Dermis blood vessel endothelial cell (primary cell): ENCODE results near the gene FMO3. TPM values are rescaled to one million over a fixed set of nuclear protein-coding genes. Genes with fewer than 3 reads are reported as not detected.

Experiments
- DNase-seq: peaks from one replicate; pipeline ENCODE4 v3.0.0; 2010
- total RNA-seq: library from RNA; depleted of rRNA; stranded (reverse); fragments of >200 nt; gene quantifications from 2 replicates; pipeline ENCODE4 v1.2.3, GENCODE V29; 2014

Gene FMO3
- total RNA-seq, 1 donor from 2014 or later: not detected

- no peak for DNase-seq
Observed at GRCh38 chr1:171117085-171117484, 26.4 kb downstream of the FMO3 start.

GRCh38 chr1:171119648-171120047 is 28.9 kb downstream of the FMO3 start:
- DNase-seq: no peak

GRCh38 chr1:171122299-171122698 is 31.6 kb downstream of the FMO3 start:
- no peak for DNase-seq

- DNase-seq: no peak
Observed at GRCh38 chr1:171122893-171123292, 32.2 kb downstream of the FMO3 start.

- no peak for DNase-seq
Observed at GRCh38 chr1:171126504-171126903, 35.8 kb downstream of the FMO3 start.

- DNase-seq: no peak
Observed at GRCh38 chr1:171127099-171127498, 36.4 kb downstream of the FMO3 start.

GRCh38 chr1:171127501-171127900 is 36.8 kb downstream of the FMO3 start:
- no peak for DNase-seq

- no peak for DNase-seq
Observed at GRCh38 chr1:171128463-171128862, 37.8 kb downstream of the FMO3 start.

- no peak for DNase-seq
Observed at GRCh38 chr1:171134204-171134923, 43.7 kb downstream of the FMO3 start.

GRCh38 chr1:171137580-171137979 is 46.9 kb downstream of the FMO3 start:
- DNase-seq: no peak

- peak; percentile 27 for DNase-seq
Observed at GRCh38 chr1:171138980-171139379, 48.3 kb downstream of the FMO3 start.

- no peak for DNase-seq
Observed at GRCh38 chr1:171139890-171140289, 49.2 kb downstream of the FMO3 start.

- no peak for DNase-seq
Observed at GRCh38 chr1:171140401-171140800, 49.7 kb downstream of the FMO3 start.

GRCh38 chr1:171140956-171141687 is 50.4 kb downstream of the FMO3 start:
- DNase-seq: no peak

- DNase-seq: peak; percentile 65
Observed at GRCh38 chr1:171141688-171142415, 51.1 kb downstream of the FMO3 start.

GRCh38 chr1:171142416-171143385 is 52.0 kb downstream of the FMO3 start:
- no peak for DNase-seq

- no peak for DNase-seq
Observed at GRCh38 chr1:171150156-171150555, 59.5 kb downstream of the FMO3 start.

- no peak for DNase-seq
Observed at GRCh38 chr1:171152549-171152948, 61.8 kb downstream of the FMO3 start.

GRCh38 chr1:171155484-171155883 is 64.8 kb downstream of the FMO3 start:
- DNase-seq: no peak

GRCh38 chr1:171158096-171158495 is 67.4 kb downstream of the FMO3 start:
- DNase-seq: no peak

- no peak for DNase-seq
Observed at GRCh38 chr1:171158551-171158950, 67.8 kb downstream of the FMO3 start.

- DNase-seq: no peak
Observed at GRCh38 chr1:171159148-171159547, 68.4 kb downstream of the FMO3 start.
